Left renal cortex interstitium (tissue), 4 donors: ENCODE measurements around the gene MORN2. TPM values are rescaled to one million over a fixed set of nuclear protein-coding genes. Genes with fewer than 3 reads are reported as not detected.
A peak's percentile ranks its signal among the peaks of the same experiment; 100 is the strongest.
"Not testable (repeated sequence)": the region's sequence is repeated elsewhere in the genome, so short reads cannot be mapped to it uniquely, and the experiment has no call there.

Experiments
- DNase-seq, 4 donors: peaks; one replicate each; pipeline ENCODE4 v3.0.0-alpha.2; 2013; ENCODE audit warnings: low read depth in 4 of 4, low spot score in 2 of 4, missing footprints in 1 of 4
- polyA plus RNA-seq, 4 donors: library from polyadenylated mRNA; unstranded; fragments of 120-200 nt; gene quantifications; one replicate each; pipeline ENCODE4 v1.2.1, GENCODE V29; 2013; ENCODE audit not compliant: insufficient read length in 4 of 4

Gene MORN2
- polyA plus RNA-seq = 10 to 100 TPM; 44.0 to 61.9 (median 48.6) TPM

DNA sequence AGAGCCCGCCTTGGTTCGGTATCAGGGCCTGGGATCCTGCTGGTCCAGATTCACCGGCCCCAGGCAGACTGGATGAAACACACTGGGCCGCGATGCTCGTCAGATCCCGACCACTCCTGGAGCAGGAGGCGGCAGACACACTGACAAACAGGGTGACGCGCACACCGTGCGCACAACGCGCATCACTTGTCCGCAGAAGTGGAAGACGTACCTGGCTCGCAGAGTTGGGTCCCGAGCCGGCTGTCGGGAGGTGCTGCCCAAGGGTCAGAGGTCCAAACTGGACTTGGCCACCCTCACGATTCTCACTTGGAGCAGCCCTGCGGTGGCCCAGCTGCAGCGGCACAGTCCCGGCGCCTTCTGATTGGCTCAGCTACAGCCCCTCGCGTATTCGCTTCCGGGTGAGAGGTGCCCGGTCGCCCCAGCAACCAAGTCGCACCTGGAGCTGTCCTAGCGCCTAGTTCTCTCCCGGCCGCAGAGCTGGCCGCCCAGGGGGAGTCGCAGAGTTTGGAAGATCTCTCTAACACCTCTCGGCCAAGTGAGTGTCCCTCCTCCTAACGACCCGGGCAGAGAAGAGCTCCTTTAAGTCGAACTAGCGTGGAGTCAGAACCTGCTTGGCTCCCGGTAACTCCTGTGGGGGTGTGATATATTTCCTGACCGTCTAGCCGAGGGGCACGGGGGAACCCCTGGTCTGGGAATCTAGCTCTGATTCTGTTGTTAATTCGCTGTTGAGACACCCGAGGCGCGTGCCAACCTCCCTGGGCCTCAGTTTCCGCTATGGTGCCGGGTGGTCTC is at the start of gene MORN2, which contains the start of gene DHX57:
MORN2 (plus strand) TSS at position 401 of the 792 bp plus-strand sequence.
DHX57 (minus strand) TSS at position 359 of the 792 bp plus-strand sequence. CDS start 7,529 bp downstream, outside the sequence.
- DNase-seq = peak; percentile 62 to 84 (median 79)

DNA sequence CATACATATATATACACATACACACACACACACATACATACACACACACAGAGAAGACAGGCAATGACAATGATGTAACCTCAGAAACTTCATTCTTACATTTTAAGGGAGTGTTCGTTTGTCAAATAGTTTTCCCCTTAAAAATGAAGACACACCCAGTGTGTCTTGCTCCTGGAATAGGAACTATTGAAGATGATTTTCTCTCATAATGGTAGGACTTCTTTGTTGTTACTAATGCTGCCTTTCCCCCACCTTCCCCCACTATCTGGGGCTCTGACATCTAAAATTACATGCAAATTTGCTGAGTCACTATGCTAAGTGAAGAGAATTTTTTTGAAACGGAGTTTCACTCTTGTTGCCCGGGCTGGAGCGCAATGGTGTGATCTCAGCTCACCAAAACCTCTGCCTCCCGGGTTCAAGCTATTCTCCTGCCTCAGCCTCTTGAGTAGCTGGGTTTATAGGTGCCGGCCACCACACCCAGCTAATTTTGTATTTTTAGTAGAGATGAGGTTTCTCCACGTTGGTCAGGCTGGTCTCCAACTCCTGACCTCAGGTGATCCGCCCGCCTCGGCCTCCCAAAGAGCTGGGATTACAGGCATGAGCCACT is 48.1 kb upstream of the MORN2 start:
- not testable (repeated sequence) for DNase-seq

DNA sequence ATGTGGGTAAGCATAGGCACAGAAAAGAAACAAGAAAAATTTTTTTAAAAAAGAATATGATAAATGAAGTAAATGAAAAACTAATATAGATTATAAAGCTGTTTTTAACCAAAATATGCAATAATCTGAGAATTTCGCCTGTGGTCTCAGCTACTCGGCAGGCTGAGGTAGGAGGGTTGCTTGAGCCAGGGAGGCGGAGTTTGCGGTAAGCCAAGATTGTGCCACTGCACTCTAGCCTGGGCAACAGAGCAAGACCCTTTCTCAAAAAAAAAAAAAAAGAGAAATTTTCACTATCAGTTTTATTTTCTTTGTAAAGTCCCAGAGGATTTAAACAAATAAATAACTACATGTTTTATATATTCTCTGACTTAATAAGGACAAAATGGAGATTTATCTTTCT is 47.3 kb upstream of the MORN2 start:
- no peak for DNase-seq

DNA sequence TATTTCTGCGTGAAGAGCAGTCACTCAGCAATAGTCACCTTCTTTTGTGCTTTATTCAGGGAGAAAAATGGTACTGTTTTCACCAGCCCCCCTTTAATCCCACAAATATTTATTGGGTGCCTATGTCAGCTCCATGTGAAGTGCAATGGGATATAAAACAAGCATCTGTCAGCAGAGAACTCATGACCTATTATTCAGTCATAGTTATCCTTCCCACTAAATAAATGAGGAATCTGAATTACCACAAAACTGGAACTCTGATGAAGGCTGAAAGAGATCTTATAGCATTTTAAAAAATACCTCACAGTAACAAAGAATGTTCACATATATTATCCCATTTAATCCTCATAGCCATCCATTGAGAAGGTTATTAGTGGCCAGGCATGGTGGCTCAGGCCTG is 45.8 kb upstream of the MORN2 start:
- no peak for DNase-seq

DNA sequence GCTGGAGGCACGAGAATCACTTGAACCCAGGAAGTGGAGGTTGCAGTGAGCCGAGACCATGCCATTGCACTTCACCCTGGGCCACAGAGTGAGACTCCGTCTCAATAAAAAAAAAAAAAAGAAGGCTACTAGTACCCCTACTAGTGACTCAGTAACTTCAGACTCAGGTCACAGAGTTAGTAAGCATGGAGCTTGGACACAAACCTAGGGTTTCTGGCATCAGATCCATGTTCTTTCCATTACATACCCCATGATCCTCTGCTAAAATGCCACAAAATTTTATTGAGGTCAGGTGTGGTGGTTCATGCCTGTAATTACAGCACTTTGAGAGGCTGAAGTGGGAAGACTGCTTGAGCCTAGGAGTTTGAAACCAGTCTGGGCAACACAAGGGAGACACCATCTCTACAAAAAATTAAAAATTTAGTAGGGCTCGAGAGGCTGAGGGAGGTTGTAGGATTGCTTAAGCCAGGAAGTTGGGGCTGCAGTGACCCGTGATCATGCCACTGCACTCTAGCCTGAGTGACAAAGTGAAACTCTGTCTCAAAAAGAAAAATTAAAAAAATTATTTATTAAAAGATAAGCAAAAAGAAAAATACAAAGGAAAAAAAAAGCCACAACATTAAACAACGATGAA is 45.1 kb upstream of the MORN2 start:
- no peak for DNase-seq

DNA sequence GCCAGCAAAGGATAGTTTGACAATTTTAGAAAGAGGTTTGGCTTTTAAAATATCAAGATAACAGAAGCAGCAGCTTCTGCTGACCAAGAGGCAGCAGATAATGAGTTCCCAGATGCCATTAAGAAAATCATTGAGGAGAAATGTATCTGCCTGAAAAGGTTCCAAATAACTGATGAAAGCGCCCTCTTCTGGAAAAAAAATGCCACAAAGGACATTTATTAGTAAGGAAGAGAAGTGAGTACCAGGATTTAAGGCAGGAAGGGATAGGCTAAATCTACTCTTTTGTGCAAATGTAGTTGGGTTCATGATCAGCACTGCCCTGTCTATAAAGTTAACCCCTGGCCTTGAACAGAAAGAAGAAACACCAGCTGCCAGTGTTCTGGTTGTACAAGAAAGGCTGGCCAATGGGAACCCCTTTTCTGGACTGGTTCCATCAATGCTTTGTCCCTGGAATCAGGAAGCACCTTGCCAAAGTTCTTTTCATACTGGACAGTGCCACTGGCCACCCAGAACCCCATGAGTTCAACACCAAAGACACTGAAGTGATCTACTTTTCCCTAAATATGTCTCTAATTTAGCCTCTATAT is 40.7 kb upstream of the MORN2 start:
- no peak for DNase-seq

DNA sequence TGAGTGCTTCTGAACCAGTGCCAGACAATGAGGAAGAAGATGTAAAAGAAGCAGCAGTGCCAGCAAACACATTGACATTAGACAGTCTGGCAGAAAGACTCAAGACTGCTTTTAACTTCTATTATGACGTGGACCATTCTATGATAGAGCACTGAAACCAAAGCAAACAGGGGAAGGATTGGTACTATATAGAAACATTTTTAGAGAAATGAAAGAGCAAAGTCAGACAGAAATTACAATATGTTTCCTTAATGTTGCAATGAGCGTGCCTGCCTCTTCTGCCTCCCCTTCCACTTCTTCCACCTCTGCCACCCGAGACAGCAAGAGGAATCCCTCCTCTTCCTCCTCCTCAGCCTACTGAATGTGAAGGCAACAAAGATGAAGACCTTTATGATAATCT is 39.8 kb upstream of the MORN2 start:
- DNase-seq = no peak

- DNase-seq = no peak
These were observed 39.0 kb upstream of the MORN2 start for GRCh38 chr2:38836791-38837190.

DNA sequence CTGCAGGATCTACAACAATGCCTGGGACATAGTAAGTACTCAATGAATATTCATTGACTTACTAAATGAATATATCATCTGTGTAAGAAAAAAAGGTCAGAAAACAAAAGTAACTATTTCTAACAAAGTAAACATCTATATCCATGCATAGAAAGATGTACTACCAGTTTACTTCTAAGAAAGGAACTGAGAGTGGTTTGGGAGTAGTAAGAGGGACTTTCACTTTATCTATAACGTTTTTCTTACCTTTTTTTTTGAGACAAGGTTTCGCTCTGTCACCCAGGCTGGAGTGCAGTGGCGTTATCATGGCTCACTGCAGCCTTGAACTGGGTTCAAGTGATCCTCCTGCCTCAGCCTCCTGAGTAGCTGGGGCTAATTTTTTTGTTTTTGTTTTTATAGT is 25.7 kb upstream of the MORN2 start:
- DNase-seq = no peak

DNA sequence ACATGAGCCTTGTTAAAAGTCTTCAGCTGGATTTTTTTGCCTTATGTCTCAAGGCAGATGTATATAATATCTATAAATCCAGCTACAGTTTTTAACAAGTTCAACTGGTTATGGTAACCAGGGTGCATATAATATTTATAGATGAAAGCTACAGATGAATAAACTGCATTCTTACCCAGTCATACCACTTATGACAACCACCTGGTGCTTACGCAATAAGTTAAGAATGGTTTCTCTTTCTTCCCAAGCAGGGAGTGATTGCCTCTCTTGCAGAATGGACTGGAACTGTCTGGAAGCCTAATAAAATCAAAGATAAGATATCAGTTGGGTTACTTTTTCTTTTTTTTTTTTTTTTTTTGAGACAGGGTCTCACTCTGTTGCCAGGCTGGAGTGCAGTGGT is 19.6 kb upstream of the MORN2 start:
- no peak for DNase-seq

GRCh38 chr2:38862476-38862875 is 13.3 kb upstream of the MORN2 start:
- no peak for DNase-seq

DNA sequence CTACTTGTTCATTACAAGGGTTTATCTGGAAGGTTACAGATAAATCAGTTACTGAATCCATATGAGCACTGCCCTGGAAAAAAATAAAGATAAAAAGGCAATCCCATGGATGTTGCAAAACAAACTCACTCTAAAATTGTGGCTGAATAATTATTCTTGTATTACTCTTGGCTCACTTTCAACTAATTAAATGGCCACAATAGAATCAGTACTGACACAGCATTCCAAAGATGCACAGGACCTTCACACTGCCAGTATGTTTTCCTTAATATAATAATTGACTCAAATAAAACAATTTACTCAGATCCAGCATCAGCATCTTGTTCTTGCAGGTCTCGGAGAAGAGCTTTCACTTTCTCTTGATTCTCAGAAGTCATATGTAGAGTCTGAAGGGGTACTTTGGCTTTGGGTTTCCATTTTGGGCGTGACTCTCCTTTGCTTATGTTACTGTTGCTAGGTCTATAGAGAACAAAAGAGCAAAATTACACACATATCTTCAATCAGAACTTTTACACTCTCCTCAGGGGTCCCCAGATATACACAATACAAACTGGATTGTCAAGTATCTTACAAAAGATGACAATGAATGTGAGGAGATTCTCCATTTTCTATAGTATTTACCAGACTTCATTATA is 12.6 kb upstream of the MORN2 start:
- no peak for DNase-seq

DNA sequence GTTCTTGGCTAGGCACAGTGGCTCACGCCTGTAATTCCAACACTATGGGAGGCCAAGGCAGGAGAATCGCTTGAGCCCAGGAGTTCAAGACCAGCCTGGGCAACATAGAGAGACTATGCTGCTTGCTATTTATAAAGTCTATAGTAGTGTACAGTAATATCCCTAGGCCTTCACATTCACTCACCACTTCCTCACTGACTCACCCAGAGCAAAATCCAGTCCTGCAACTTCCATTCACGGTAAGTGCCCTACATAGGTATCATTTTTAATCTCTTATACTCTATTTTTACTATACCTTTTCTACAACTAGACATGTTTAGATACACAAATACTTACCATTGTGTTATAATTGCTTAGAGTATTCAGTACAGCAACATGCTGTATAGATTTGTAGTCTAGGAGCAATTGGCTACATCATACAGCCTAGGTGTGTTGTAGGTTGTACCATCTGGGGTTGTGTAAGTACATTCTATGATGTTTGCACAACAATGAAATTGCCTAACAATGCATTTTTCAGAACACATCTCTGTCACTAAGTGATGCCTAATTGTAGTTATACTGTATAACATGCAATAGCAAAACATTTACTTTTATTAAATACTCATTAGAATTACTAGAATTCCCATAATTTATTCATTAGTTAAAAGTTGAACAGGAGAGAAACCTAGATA is 8.9 kb upstream of the MORN2 start:
- no peak for DNase-seq

DNA sequence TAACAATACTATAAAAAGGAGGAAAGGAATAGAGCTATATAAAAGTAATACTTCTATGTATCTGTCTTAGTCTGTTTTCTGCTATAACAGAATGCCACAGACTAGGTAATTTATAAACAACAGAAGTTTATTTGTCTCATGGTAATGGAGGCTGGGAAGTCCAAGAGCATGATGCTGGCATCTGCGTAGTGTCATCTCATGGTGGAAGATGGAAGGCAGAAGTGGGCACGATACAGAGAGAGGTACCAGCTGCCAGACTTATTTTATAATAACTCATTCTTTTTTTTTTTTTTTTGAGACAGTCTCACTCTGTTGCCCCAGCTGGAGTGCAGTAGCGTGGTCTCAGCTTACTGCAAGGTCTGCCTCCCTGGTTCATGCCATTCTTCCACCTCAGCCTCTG is 4.3 kb upstream of the MORN2 start:
- DNase-seq = no peak

- no peak for DNase-seq
These were observed 2.0 kb upstream of the MORN2 start for GRCh38 chr2:38873763-38874162.

GRCh38 chr2:38875227-38875575 is 575 bp upstream of the MORN2 start:
- DNase-seq = peak in 2 of 4 donors; percentile 3 to 4

GRCh38 chr2:38876407-38876806 is 631 bp downstream of the MORN2 start:
- DNase-seq = peak in 1 of 4 donors; percentile 4

DNA sequence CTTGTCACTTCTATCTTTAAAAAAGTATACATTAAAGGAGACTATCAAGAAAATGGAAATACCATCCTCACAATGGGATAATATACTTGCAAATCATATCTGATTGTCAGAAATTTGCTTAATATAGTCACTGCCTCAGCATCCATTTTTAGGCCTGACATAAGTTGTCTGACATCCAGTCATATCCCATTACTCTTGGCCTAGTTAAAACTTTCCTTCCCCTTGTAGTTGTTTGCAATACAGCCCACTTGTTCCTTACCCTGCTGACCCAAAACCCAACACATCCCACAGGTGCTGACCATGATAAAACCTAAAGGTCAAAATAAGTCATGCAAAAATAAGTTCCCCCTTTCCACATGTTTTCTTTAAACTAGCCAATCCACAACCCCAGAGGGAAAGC is 10.3 kb downstream of the MORN2 start:
- no peak for DNase-seq

- no peak for DNase-seq
These were observed 11.6 kb downstream of the MORN2 start for GRCh38 chr2:38887347-38887746.

DNA sequence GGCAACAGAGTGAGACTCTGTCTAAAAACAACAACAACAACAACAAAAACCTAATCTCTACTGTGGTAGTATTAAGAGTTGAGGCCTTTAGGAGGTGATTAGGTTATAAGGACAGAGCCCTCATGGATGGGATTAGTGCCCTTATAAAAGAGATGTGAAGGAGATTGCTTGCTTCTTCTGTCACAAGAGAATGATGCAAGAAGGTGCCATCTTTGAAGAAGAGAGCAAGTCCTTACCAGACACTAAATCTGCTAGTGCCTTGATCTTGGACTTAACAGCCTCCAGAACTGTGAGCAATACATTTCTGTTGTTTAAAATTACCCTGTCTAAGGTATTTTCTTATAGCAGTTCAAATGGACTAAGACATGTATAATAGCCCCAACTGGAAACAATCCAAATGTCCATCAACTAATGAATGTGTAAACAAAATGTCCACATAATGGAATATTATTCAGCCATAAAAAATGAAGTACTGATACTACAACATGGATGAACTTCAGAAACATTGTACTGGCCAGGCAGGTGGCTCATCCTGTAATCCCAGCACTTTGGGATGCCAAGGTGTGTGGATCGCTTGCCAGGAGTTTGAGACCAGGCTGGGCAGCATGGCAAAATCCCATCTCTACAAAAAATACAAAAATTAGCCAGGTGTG is 12.3 kb downstream of the MORN2 start:
- DNase-seq = no peak
